Stromal cell of bone marrow (primary cell): Measurements from ENCODE around the gene ZNF75A.

ENCODE experiments used
- DNase-seq: peaks from one replicate; pipeline ENCODE4 v3.0.0-alpha.2; 2012; ENCODE audit warnings: low read depth

Gene ZNF75A

DNA sequence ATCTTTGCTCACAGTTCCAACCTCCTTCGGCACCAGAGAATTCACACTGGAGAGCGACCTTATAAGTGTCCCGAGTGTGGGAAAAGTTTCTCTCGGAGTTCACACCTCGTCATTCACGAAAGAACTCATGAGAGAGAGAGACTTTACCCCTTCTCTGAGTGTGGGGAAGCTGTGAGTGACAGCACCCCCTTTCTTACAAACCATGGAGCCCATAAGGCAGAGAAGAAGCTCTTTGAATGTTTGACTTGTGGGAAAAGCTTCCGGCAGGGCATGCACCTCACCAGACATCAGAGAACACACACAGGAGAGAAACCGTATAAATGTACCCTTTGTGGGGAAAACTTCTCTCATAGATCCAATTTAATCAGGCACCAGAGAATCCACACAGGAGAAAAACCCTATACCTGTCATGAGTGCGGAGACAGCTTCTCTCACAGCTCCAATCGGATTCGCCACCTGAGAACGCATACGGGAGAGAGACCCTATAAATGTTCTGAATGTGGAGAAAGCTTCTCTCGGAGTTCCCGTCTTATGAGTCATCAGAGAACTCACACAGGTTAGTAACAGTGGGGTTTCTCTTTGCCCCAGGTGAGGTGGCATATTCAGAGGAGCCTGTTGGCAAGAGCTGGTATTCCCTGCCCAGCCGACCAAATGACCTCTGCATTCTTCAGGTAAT lies 15.2 kb upstream of the ZNF75A start:
- DNase-seq, result no peak

DNA sequence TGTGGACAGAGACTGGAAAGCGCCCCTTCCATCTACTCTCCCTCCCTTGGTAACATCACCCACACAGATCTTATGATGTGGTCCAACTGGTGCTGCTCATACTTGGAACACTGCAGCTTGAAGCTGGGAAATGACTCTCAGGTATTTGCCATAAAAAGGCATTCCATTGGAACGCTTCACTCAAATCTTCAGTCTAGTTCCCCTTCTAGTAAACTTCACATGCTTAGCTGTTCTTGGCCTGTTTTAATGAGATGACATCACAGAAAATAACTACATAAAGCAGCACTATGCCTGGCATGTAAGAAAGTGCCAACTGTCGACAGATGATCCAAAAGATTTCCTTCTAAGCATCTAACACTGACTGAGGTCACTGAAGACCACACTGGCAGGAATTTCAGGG lies 12.7 kb upstream of the ZNF75A start:
- DNase-seq, result no peak

DNA sequence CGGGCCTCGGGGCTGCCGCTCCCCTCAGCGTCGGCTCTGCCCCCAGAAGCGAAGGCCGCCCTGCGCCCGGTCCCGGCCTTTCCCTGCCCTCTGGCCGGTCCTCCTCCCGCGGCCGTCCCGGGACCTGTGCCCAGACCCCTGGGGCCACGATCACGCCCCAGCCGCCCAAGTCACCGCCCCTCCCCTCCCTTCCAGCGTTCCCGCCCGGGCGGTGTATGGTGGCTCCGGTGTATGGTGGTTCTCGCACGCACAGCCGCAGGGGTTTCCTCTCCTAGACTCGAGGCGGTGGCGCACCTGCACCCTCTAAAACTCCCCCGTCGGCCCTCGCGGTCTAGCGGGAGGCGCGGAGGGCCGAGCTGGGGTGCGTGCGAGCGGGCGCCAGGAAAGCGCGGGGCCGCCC lies 10.1 kb upstream of the ZNF75A start:
- no peak for DNase-seq

DNA sequence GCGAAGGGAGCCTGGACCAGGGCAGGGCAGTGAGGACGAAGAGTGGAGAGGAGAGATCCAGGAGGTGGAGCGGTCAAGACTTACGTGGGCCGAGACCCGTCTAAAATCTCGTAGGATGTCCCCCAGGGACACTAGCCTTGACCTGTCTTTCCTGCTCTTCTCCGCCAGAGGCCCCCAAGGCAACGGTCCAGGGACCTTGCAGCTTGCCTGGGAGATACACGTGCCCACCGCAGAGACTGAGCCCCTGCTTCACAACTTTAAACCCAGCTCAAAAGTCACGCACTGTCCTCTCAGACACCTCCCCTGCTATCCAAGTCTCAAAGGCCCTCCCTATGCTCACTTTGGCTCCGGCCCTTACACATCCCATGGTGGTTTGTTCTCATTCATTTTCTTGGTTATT lies 9.5 kb upstream of the ZNF75A start:
- DNase-seq, result no peak

DNA sequence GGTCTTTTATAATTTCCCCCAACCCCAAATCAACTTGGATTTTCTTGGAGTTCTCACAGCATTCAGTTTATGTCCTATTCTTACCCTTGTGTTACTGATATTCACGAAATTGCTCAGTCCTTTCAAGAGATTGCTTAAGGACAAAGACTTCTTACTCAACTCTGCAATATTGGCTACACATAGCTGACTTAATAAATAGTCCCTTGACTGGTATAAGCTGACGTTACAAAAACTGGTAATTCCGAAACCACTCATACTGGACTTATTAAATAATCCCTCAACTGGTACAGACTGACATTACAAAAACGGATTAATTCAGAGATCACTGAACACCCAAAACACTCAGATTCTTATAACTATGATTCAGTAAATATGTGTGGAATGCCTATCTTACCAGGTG lies 927 bp upstream of the ZNF75A start:
- no peak for DNase-seq

DNA sequence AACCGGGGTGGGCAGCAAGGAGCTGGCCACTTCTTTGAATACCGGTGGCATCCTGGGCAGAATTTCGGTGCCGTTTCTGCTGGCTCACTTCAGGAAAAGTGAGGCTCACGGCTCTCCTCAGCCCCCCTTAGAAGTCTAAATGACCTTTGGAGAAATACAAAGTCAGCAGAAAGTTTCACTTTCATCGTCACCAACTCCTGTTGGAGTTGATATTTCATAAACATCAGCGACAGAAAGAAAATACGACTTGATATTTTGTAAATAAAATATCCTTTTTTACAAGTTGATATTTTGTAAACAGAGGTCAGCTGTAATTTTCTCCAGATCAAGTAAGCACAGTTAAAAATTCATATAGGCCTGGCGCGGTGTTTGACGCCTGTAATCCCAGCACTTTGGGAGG lies 781 bp downstream of the ZNF75A start:
- no peak for DNase-seq

DNA sequence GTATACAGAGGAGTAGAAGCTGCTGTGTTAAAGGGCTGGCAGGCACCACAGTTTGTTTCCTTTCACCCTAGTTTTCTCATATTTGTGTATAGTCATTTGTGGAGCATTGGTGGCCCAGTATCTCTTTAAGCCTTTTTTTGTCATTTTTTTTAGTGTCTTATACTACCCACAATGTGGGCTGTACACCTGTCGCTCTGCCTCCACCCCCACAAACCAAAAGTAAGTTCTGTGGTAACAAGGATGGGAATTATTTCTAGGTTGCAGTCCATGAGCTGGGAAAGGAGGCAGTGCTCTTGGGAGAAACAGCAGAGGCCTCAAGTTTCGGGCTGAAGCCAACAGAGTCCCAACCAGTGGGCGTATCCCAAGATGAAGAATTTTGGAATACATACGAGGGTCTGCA lies 6.2 kb downstream of the ZNF75A start:
- DNase-seq, result no peak

DNA sequence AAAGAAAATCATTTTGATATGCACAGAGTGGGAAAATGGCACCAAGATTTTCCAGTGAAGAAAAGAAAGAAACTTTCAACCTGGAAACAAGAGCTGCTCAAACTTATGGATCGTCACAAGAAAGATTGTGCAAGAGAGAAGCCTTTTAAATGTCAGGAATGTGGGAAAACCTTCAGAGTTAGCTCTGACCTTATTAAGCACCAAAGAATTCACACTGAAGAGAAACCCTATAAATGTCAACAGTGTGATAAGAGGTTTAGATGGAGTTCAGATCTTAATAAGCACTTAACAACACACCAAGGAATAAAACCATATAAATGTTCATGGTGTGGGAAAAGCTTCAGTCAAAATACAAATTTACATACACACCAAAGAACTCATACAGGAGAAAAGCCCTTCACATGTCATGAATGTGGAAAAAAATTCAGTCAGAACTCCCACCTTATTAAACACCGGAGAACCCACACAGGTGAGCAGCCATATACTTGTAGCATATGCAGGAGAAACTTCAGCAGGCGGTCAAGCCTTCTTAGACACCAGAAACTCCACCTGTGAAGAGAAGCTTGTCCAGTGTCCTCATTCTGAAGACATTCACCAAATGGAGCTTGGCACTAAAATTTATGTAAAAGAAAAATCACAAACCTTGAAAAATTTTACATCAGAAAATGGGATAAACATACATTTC lies 12.2 kb downstream of the ZNF75A start:
- no peak for DNase-seq

DNA sequence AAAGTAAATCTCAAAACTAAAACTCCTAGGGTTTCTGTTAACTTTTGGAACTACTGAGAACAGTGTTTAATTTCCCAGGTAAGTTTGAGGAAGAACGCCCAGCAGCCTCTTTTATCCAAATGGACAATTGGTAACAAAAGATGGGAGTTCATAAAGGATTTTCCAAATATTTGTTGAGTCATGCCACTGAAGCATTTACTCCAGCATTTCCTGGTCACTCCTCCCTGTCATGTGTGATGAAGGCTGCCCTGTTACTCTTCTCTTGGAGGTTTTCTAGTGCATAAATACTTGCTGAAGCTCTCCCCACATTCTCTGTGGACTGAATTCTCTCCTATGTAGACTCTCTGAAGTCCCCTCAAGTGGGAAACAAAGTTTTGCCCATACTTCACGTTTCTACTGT lies 16.5 kb downstream of the ZNF75A start:
- no peak for DNase-seq

DNA sequence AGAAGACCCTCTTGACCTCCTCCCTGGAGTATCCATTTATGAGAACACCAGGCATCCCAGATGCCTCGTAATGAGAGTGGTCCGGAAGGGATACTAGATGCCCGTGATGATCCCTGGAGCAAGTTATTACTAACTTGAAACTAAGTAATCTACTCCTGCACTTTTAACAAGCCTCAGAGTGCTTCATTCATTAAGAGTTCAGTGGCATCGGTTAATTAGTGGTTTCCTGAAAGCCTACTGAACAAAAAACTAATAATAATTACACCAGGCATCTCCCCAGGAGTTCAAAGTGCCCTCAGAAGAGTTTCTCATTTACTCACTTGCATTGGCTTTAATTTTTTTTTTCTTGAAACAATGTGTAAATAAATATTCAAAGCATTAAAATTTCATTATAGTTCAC lies 22.2 kb downstream of the ZNF75A start:
- DNase-seq, result no peak

DNA sequence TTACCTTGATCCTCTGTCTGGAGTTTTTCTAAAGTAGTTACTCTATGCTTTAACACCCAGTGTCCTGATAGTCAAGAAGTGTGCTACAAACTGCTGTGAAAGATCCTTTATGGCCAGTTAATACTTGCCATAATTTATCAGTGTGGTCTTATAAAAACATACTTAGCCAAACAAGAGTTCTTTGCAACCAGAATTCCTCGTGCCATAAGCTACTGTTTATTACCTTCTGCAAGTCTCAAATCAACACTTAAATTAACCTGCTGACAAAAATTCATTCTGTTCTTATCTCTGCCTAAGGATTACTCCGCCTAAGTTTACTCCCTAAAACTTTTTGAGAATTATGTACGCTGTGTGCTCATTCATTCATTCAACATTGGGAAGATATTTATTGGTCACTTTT lies 22.8 kb downstream of the ZNF75A start:
- DNase-seq, result no peak

DNA sequence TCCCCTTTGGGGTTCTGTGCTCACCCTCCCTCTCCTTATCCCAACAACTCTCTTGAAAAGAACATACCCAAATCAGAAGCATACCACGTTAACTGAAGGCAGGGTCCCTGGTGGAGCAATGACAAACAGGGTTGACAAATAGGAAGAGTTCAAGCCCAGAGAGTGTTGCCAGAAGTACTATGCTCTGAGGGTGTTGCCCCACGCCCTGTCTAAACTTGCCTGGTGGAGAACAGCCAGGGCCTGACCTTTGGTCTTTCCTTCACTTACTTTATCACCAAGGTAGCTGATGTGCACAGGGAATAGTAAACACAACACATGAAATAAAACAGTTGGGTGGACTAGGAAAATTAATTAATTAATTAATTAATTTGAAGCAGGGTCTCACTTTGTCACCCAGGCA lies 23.3 kb downstream of the ZNF75A start:
- no peak for DNase-seq

DNA sequence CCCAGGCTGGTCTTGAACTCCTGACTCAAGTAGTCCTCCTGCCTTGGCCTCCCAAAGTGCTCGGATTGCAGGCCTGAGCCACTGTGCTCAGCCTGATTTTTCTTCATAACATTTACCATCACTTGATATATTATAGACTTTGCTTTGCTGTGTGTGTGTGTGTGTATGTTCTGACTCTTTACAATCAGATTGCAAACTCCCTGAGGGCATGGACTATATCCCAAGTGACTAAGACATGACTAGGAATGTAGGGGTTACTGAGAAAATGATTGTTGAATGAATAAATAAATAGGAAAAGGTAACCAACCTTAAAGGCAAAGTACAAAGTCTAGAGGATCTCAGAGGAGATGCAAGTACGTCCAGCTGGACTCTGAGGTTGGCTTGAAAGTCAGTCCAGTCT lies 40.7 kb downstream of the ZNF75A start:
- DNase-seq, result no peak

DNA sequence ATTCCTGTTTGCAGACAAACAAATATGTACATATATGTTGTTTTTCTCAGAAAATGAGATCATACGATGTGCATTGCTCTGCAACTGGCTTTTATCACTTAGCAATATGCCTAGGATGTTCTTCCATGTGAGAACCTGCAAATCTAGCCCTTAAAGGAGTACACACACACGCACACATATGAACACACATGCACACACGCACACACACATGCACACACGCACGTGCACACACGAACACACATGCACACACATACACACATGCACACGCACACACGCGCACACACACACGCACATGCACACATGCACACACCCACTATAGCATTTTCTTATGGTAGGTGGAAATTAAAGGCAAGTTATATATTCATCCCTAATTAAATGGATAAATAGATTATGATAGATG lies 42.3 kb downstream of the ZNF75A start:
- DNase-seq, result no peak

DNA sequence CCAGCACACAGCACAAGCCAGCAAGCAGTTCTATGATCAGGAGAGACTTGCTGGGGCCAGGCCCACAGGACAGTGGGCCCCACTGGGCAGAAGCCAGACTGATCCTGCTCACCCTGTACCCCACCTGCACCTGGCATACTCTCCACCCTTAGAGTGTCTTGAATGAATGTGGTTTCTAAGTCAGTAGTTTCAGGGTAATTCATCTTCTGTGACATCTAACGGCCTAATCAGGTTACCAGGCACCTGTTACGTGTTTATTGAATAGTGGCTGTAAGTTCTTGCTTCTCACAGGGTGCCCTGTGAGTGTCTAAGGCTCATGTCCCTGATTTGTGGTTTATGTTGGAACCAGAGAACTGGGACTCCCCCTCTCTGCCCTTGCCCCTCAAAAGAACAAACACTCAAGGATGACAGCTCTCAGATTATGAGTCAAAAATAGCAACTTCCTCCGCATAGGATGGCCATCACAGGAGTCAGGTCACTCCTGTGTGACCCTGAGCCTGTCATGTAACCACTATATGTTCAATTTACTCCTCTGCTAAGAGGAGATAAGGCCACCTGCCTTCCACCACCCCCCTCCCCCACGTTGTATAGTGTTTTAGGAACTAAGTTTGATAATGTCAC lies 43.4 kb downstream of the ZNF75A start:
- no peak for DNase-seq

DNA sequence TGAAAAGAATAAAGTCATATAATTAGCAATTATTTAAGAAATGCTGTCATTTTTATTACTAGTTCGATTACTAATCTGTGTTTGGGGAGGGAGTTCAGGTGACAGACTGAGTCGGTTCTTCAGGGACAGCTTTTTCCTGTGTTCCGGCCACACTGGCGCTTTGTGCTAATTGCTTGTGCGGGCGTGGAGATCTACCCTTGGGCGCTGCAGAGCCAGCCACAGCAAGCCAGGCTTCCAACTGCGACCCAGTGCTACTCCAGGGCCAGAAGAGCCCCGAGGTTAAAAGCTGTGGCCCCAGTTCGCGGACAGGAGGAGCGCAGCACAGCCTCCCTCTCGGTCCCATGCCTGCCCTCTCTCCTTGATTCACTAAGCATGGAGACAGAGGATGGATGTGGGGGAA lies 43.9 kb downstream of the ZNF75A start:
- no peak for DNase-seq

DNA sequence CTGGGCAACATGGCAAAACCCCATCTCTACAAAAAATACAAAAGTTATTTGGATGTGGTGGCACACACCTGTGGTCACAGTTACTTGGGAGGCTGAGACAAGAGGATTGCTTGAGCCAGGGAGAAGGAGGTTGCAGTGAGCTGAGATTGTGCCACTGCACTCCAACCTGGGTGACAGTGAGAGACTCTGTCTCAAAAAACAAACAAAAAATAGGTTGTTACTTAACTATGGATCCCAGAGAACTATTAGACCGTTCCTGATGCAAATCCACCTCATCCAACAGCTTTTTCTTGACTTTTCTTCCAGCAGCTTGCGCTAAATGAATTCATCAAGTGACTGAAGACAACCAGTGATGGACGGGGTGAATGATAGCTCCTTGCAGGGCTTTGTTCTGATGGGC lies 50.3 kb downstream of the ZNF75A start, which contains the start of gene OR2C1:
OR2C1 (plus strand) TSS at position 301 of the 400 bp plus-strand sequence; CDS start at position 353, 52 bp downstream.
- DNase-seq, result no peak

DNA sequence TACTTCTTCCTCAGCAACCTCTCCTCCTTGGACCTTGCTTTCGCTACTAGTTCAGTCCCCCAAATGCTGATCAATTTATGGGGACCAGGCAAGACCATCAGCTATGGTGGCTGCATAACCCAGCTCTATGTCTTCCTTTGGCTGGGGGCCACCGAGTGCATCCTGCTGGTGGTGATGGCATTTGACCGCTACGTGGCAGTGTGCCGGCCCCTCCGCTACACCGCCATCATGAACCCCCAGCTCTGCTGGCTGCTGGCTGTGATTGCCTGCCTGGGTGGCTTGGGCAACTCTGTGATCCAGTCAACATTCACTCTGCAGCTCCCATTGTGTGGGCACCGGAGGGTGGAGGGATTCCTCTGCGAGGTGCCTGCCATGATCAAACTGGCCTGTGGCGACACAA lies 50.8 kb downstream of the ZNF75A start:
- no peak for DNase-seq

DNA sequence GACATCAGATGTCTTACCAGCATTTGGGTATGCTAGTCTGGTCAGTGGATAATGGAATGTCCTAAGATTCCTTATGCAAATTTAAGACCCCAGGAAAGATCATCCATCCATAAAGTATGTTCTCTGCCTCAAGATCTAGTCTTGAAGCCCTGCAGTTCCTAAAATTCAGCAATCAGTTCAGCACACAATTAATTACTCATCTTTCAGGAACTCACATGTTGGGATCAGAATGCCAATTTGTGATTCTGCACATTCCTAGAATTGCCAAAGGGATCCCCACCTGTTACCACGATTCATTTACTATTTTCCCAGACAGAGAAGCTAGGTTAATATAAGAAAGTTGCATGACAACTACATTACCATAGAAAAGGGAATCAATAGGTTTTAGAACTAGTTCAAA lies 53.6 kb downstream of the ZNF75A start:
- DNase-seq, result no peak

DNA sequence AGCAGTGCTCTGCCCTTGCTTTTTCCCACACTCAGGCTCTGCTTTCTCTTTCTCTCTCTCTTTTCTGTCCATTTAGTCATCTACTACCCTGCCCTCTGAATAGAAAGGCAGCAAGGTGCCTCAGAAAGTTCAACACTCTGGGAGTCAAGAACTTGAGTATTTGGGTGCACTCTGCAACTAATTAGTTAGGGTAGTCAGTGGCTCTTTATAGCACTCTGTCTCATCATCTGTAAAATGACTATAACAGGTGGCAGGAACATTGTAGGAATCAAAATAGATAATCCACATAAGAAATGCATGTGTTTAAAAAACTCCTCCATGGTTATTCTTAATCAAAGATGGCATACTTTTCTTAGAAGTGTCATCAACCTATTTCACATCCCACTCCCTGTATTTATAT lies 57.6 kb downstream of the ZNF75A start:
- DNase-seq, result no peak

DNA sequence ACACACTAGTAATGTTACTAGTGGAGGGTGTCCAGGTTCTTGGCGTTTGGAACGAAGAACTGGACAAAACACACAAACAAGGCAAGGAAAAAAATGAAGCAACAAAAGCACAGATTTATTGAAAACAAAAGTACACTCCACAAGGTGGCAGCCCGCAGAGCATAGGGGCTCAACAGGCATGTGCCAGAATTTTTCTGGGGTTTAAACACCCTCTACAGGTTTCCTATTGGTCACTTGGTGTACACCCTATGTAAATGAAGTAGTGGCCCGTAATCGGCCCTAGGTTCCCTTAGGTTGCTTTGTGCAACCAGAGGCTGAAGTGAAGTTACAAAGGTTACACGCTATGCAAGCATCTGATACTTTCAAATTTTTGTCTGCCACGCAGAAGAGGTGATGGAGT lies 58.5 kb downstream of the ZNF75A start:
- no peak for DNase-seq

DNA sequence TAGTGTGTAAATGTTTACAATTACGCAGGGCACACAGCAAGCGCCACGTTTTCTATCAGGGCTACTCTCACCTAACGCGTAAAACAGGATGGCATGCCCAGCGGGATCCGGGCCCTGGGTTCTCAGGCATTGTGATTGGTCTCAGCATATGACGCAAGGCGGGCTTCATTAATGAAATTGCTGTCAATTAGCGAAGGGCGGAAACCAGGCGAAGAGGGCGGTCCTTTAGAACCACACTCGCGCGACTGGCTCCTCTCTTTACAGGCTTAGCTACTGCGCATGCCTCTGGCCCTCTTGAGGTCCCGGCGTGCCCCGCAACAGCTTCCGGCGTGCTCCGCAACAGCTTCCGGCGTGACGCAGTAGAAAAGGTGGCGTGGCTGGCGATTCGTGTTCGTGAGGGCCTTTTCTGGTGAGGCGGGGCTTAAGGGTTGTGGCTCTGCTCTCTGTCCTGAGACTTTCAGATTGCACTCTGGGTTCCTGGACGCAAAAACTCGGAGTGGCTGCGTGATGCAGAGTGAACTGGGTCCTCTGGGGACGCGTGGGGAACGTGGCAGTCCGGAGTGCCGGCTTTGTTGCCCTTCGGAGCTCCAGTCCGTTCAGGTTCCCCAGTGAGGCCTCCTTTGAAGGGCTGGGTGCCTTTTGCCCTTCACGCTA lies 59.6 kb downstream of the ZNF75A start:
- DNase-seq, result peak; percentile 88
